H9 (cell line): ENCODE measurements around the gene CYB5R2. TPM values are rescaled to one million over a fixed set of nuclear protein-coding genes. Genes with fewer than 3 reads are reported as not detected.

ENCODE experiments used
- DNase-seq: peaks from one replicate; pipeline ENCODE4 v3.0.0-alpha.2; 2017
- H2AFZ ChIP-seq: one replicate; pipeline ENCODE4 v1.6.1; 2013; ENCODE audit warnings: mild to moderate bottlenecking, low read length, control low read depth, moderate library complexity
- H2AK5ac ChIP-seq: 2 replicates; pipeline ENCODE4 v1.6.1; 2013; ENCODE audit warnings: low read length, control low read depth, mixed read lengths; ENCODE audit not compliant: insufficient read length
- H2BK120ac ChIP-seq: one replicate; pipeline ENCODE4 v1.6.1; 2013; ENCODE audit warnings: low read depth, mild to moderate bottlenecking, low read length, control low read depth, inconsistent platforms; ENCODE audit not compliant: poor library complexity, severe bottlenecking
- H2BK12ac ChIP-seq: 2 replicates; pipeline ENCODE4 v1.6.1; 2013; ENCODE audit warnings: low read length, control low read depth, mixed read lengths, low read depth; ENCODE audit not compliant: insufficient read length
- H2BK15ac ChIP-seq: 2 replicates; pipeline ENCODE4 v1.6.1; 2013; ENCODE audit warnings: low read depth, low read length, control low read depth
- H2BK20ac ChIP-seq: one replicate; pipeline ENCODE4 v1.6.1; 2013; ENCODE audit warnings: low read depth, mild to moderate bottlenecking, low read length, control low read depth, inconsistent platforms; ENCODE audit not compliant: poor library complexity, severe bottlenecking
- H2BK5ac ChIP-seq: 2 replicates; pipeline ENCODE4 v1.6.1; 2013; ENCODE audit warnings: low read length, control low read depth, mixed read lengths; ENCODE audit not compliant: insufficient read length
- H3K14ac ChIP-seq: 2 replicates; pipeline ENCODE4 v1.6.1; 2013; ENCODE audit warnings: low read length, control low read depth; ENCODE audit not compliant: insufficient read depth
- H3K18ac ChIP-seq: 2 replicates; pipeline ENCODE4 v1.6.1; 2013; ENCODE audit warnings: low read depth, mild to moderate bottlenecking, mixed read lengths, low read length, control low read depth; ENCODE audit not compliant: insufficient read length
- H3K23ac ChIP-seq: 2 replicates; pipeline ENCODE4 v1.6.1; 2013; ENCODE audit warnings: low read length, control low read depth, mixed read lengths, low read depth; ENCODE audit not compliant: insufficient read length
- H3K23me2 ChIP-seq: 2 replicates; pipeline ENCODE4 v1.6.1; 2013; ENCODE audit warnings: low read depth, mild to moderate bottlenecking, mixed read lengths, low read length, control low read depth; ENCODE audit not compliant: insufficient read length, poor library complexity, severe bottlenecking
- H3K27ac ChIP-seq: 2 replicates; pipeline ENCODE4 v1.5.1; 2013; ENCODE audit warnings: low read length, control low read depth, mixed read lengths, low read depth; ENCODE audit not compliant: insufficient read length
- H3K27me3 ChIP-seq: 2 replicates; pipeline ENCODE4 v1.6.1; 2013; ENCODE audit warnings: low read length, control low read depth, inconsistent platforms; ENCODE audit not compliant: insufficient read depth
- H3K4ac ChIP-seq: 2 replicates; pipeline ENCODE4 v1.6.1; 2013; ENCODE audit warnings: low read depth, mild to moderate bottlenecking, control low read depth, inconsistent platforms, low read length, moderate library complexity
- H3K4me1 ChIP-seq: 2 replicates; pipeline ENCODE4 v1.6.1; 2013; ENCODE audit warnings: low read length, control low read depth, inconsistent platforms; ENCODE audit not compliant: insufficient read depth
- H3K4me2 ChIP-seq: 2 replicates; pipeline ENCODE4 v1.6.1; 2013; ENCODE audit warnings: low read length, control low read depth, mixed read lengths; ENCODE audit not compliant: insufficient read length, insufficient read depth
- H3K56ac ChIP-seq: 2 replicates; pipeline ENCODE4 v1.6.1; 2013; ENCODE audit warnings: low read depth, mild to moderate bottlenecking, mixed read lengths, low read length, control low read depth; ENCODE audit not compliant: insufficient read length
- H3K79me1 ChIP-seq: 2 replicates; pipeline ENCODE4 v1.6.1; 2013; ENCODE audit warnings: low read depth, mild to moderate bottlenecking, moderate library complexity, low read length, control low read depth, inconsistent platforms; ENCODE audit not compliant: insufficient read depth, poor library complexity, severe bottlenecking
- H3K79me2 ChIP-seq: 2 replicates; pipeline ENCODE4 v1.6.1; 2013; ENCODE audit warnings: low read length, control low read depth, inconsistent platforms; ENCODE audit not compliant: insufficient read depth
- H3K9ac ChIP-seq: 2 replicates; pipeline ENCODE4 v1.6.1; 2013; ENCODE audit warnings: low read length, control low read depth, mixed read lengths; ENCODE audit not compliant: insufficient read length; ENCODE audit errors: extremely low read depth
- H3K9me3 ChIP-seq: one replicate; pipeline ENCODE4 v1.6.1; 2013; ENCODE audit warnings: low read depth, low read length, inconsistent platforms; ENCODE audit not compliant: control insufficient read depth
- H3T11ph ChIP-seq: one replicate; pipeline ENCODE4 v1.6.1; 2013; ENCODE audit warnings: mild to moderate bottlenecking, low read length, control low read depth, inconsistent platforms
- H4K20me1 ChIP-seq: one replicate; pipeline ENCODE4 v1.6.1; 2013; ENCODE audit not compliant: control insufficient read depth, insufficient read length, insufficient read depth
- H4K5ac ChIP-seq: 2 replicates; pipeline ENCODE4 v1.6.1; 2013; ENCODE audit warnings: low read depth, mild to moderate bottlenecking, mixed read lengths, low read length, control low read depth; ENCODE audit not compliant: insufficient read length
- H4K8ac ChIP-seq: replicated peaks from 2 replicates; pipeline ENCODE4 v1.6.1; 2013; ENCODE audit warnings: low read length, control low read depth, mixed read lengths, low read depth; ENCODE audit not compliant: insufficient read length
- H4K91ac ChIP-seq: 2 replicates; pipeline ENCODE4 v1.6.1; 2013; ENCODE audit warnings: low read depth, mild to moderate bottlenecking, moderate library complexity, mixed read lengths, low read length, control low read depth; ENCODE audit not compliant: insufficient read length
- H3K27ac Mint-ChIP-seq, 3 experiments: 2 replicates in 2 of 3; 3 replicates in 1 of 3; pipeline ENCODE4 v1.8.0; 2020 to 2021; ENCODE audit warnings: mixed read lengths in 3 of 3, mild to moderate bottlenecking in 1 of 3, moderate library complexity in 1 of 3
- H3K27me3 Mint-ChIP-seq: 2 replicates; pipeline ENCODE4 v1.8.0; 2021; ENCODE audit warnings: low read depth, mild to moderate bottlenecking, moderate library complexity, mixed read lengths
- H3K36me3 Mint-ChIP-seq, 3 experiments: 2 replicates in 2 of 3; 3 replicates in 1 of 3; pipeline ENCODE4 v1.8.0; 2020 to 2021; ENCODE audit warnings: low read depth in 3 of 3, mixed read lengths in 3 of 3; ENCODE audit not compliant: insufficient read depth in 1 of 3
- H3K4me1 Mint-ChIP-seq, 2 experiments: 2 replicates each; pipeline ENCODE4 v1.8.0; 2020; ENCODE audit warnings: mixed read lengths in 2 of 2
- H3K4me3 Mint-ChIP-seq, 2 experiments: 2 replicates in 1 of 2; 3 replicates in 1 of 2; pipeline ENCODE4 v1.8.0; 2020 to 2021; ENCODE audit warnings: mild to moderate bottlenecking in 2 of 2, mixed read lengths in 2 of 2, moderate library complexity in 1 of 2
- H3K9me3 Mint-ChIP-seq, 2 experiments: 2 replicates in 1 of 2; 3 replicates in 1 of 2; pipeline ENCODE4 v1.8.0; 2020; ENCODE audit warnings: mild to moderate bottlenecking in 2 of 2, mixed read lengths in 2 of 2, moderate library complexity in 1 of 2
- CTCF ChIP-seq: fragments of 200-600 bp; sonication (generic); conservative IDR thresholded peaks from 3 replicates; pipeline ENCODE4 v1.8.0; 2021; ENCODE audit warnings: antibody characterized with exemption, mild to moderate bottlenecking
- WGBS: extraction: QIAGEN DNeasy Blood & Tissue Kit; methylation state at CpG from one replicate; pipeline ENCODE4 v1.1.7; 2013; ENCODE audit warnings: missing lambda C conversion rate, low lambda C conversion rate, mixed read lengths; ENCODE audit not compliant: insufficient read length; ENCODE audit errors: extremely low coverage; 5-methylcytosine and 5-hydroxymethylcytosine counted together
- total RNA-seq: library from RNA; stranded (reverse); gene quantifications from 2 replicates; pipeline ENCODE4 v1.2.1, GENCODE V29; 2021

CYB5R2 gene
- total RNA-seq, 1 experiment from 2014 or later: 44.5 TPM

- no peak overlapping the region for H3K27ac ChIP-seq
- H3K9me3 Mint-ChIP-seq: no peaks in the 10 kb centered on the region
- peaks cover 0 to 19% (median 11%) of the 10 kb centered on the region in 3 experiments; a peak in 5 of 7 replicates for H3K36me3 Mint-ChIP-seq
- H3K4ac ChIP-seq: no peak overlapping the region
- H3K23ac ChIP-seq: no peak overlapping the region
- no CpG with 5 or more reads among the region's 2 CpGs for WGBS
- no peak overlapping the region for H2BK20ac ChIP-seq
- no peak overlapping the region for H4K5ac ChIP-seq
- H2BK12ac ChIP-seq: no peak overlapping the region
- no peak overlapping the region for H4K91ac ChIP-seq
- H3K18ac ChIP-seq: no peak overlapping the region
- H3T11ph ChIP-seq: no peak overlapping the region
- no peaks in the 10 kb centered on the region for H3K27me3 ChIP-seq
- no peak overlapping the region for H2BK5ac ChIP-seq
- H3K14ac ChIP-seq: no peak overlapping the region
- H2AK5ac ChIP-seq: no peak overlapping the region
- H3K23me2 ChIP-seq: no peaks in the 10 kb centered on the region
- H3K4me2 ChIP-seq: no peak overlapping the region
- H3K56ac ChIP-seq: no peak overlapping the region
- H3K4me1 Mint-ChIP-seq: no peaks in the 10 kb centered on the region
- H3K27me3 Mint-ChIP-seq: no peaks in the 10 kb centered on the region
- H3K79me1 ChIP-seq: no peaks in the 10 kb centered on the region
- no peak overlapping the region for H3K4me3 Mint-ChIP-seq
- H2BK15ac ChIP-seq: no peak overlapping the region
- no peak overlapping the region for H3K27ac Mint-ChIP-seq
- no peak overlapping the region for H3K9ac ChIP-seq
- no peaks in the 10 kb centered on the region for H3K79me2 ChIP-seq
- no peak for DNase-seq
- no peak overlapping the region for H2AFZ ChIP-seq
- no peak overlapping the region for H4K8ac ChIP-seq
- H3K4me1 ChIP-seq: no peaks in the 10 kb centered on the region
- H4K20me1 ChIP-seq: no peaks in the 10 kb centered on the region
- no peak for TF ChIP-seq CTCF
- no peak overlapping the region for H2BK120ac ChIP-seq
- no peaks in the 10 kb centered on the region for H3K9me3 ChIP-seq
Measured at GRCh38 chr11:7630002-7630401, 43.3 kb downstream of the CYB5R2 start.
